Erythroblast (primary cell): ENCODE measurements around the gene NDUFAF8.

ENCODE experiments used
- GATA1 ChIP-seq: IDR thresholded peaks from 2 replicates; pipeline ENCODE4 v1.6.1; 2011; ENCODE audit warnings: low read depth, mild to moderate bottlenecking, control low read depth, low read length, moderate library complexity
- POLR2A ChIP-seq: IDR thresholded peaks from 2 replicates; pipeline ENCODE4 v1.6.1; 2011; ENCODE audit warnings: mild to moderate bottlenecking, low read length

DNA sequence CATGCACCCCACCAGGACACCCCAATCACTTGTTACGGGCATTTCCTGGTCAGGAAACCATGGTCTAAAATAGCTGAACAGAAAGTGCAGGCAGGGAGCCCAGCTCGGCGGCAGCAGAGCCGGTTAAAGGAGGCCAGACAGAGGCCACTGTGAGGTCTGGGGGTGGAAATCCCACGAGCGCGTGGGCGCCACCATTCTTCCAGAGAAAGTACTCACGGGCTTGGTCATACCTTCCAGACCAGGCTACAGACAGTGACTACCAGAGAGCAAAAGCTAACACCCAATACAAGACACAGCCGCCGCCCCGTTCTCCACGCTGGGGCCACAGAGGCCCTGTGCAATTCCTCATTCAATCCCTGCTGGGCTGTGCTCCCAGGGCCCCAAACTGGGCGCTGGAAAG is 28.2 kb upstream of the NDUFAF8 start:
- TF ChIP-seq POLR2A (no peak), GATA1 (no peak)
